Keratinocyte (primary cell): ENCODE results near the gene PDK2. TPM values are rescaled to one million over a fixed set of nuclear protein-coding genes. Genes with fewer than 3 reads are reported as not detected.

Experiments used
- DNase-seq: peaks from one replicate; pipeline ENCODE4 v3.0.0-alpha.2; 2011; ENCODE audit warnings: low read depth, missing footprints, low spot score
- FAIRE-seq: peaks from 2 replicates; lab custom pipeline; 2011; peaks lifted over from hg19 to GRCh38; lab: Jason Lieb, UNC
- H2AFZ ChIP-seq: 2 replicates; pipeline ENCODE4 v1.6.0; 2012; ENCODE audit warnings: low read length, control low read depth, inconsistent platforms; ENCODE audit not compliant: control insufficient read depth
- H3K27ac ChIP-seq: 2 replicates; pipeline ENCODE4 v1.5.1; 2011; ENCODE audit warnings: low read length; ENCODE audit not compliant: control insufficient read depth, insufficient read depth
- H3K27me3 ChIP-seq: 3 replicates; pipeline ENCODE4 v1.6.0; 2011; ENCODE audit warnings: low read length; ENCODE audit not compliant: control insufficient read depth, insufficient read depth; ENCODE audit errors: extremely low read depth
- H3K36me3 ChIP-seq, 2 experiments: 2 replicates in 1 of 2; 3 replicates in 1 of 2; pipeline ENCODE4 v1.5.1; 2011; ENCODE audit warnings: low read length in 2 of 2, mild to moderate bottlenecking in 1 of 2; ENCODE audit not compliant: control insufficient read depth in 2 of 2, insufficient read depth in 2 of 2; ENCODE audit errors: extremely low read depth in 1 of 2
- H3K4me1 ChIP-seq: 3 replicates; pipeline ENCODE4 v1.5.1; 2011; ENCODE audit warnings: low read length; ENCODE audit not compliant: control insufficient read depth, insufficient read depth; ENCODE audit errors: extremely low read depth
- H3K4me2 ChIP-seq: 3 replicates; pipeline ENCODE4 v1.6.0; 2011; ENCODE audit warnings: low read depth, low read length; ENCODE audit not compliant: control insufficient read depth, insufficient read depth; ENCODE audit errors: extremely low read depth
- H3K4me3 ChIP-seq, 3 experiments: fragments of 200-600 bp in 1 of 3; sonication (generic) in 1 of 3; 2 replicates in 2 of 3; 3 replicates in 1 of 3; pipeline ENCODE4 v1.5.1; 2011 to 2016; ENCODE audit warnings: low read length in 3 of 3, mild to moderate bottlenecking in 3 of 3, control low read depth in 2 of 3, inconsistent platforms in 1 of 3, low read depth in 1 of 3, mixed read lengths in 1 of 3, mixed run types in 1 of 3, moderate library complexity in 1 of 3; ENCODE audit not compliant: control insufficient read depth in 2 of 3, insufficient read depth in 2 of 3; ENCODE audit errors: extremely low read depth in 1 of 3
- H3K79me2 ChIP-seq: 2 replicates; pipeline ENCODE4 v1.6.0; 2012; ENCODE audit warnings: low read length; ENCODE audit not compliant: control insufficient read depth, insufficient read depth
- H3K9ac ChIP-seq: 3 replicates; pipeline ENCODE4 v1.6.0; 2011; ENCODE audit warnings: low read length; ENCODE audit not compliant: control insufficient read depth, insufficient read depth; ENCODE audit errors: extremely low read depth
- H3K9me1 ChIP-seq: 3 replicates; pipeline ENCODE4 v1.6.0; 2011; ENCODE audit warnings: low read length; ENCODE audit not compliant: control insufficient read depth, insufficient read depth; ENCODE audit errors: extremely low read depth
- H3K9me3 ChIP-seq: 2 replicates; pipeline ENCODE4 v1.5.1; 2012; ENCODE audit warnings: low read depth, low read length; ENCODE audit not compliant: control insufficient read depth
- H4K20me1 ChIP-seq: 3 replicates; pipeline ENCODE4 v1.6.0; 2011; ENCODE audit warnings: low read length; ENCODE audit not compliant: control insufficient read depth, insufficient read depth; ENCODE audit errors: extremely low read depth
- EZH2 ChIP-seq: IDR thresholded peaks from one replicate; pipeline ENCODE4 v1.6.1; 2012; ENCODE audit warnings: inconsistent platforms, mild to moderate bottlenecking, low read length, moderate library complexity
- dilution Hi-C: fragments of 300-500 bp; cut with MboI; formaldehyde crosslinking; loops from one replicate; pipeline ENCODE4 v1.7.0; 2020; ENCODE audit warnings: low sequenced_read_pairs; ENCODE audit not compliant: extremely low pct_ligation_motif_present
- polyA plus RNA-seq, 5 experiments: library from polyadenylated mRNA; depleted of rRNA in 3 of 5; stranded (reverse) in 3 of 5; stranded (forward) in 1 of 5; unstranded in 1 of 5; fragments of >200 nt; gene quantifications; 1 replicate in 1 of 5; 2 replicates in 3 of 5; 3 replicates in 1 of 5; pipeline versions ENCODE4 v1.2.1 to v1.2.3, GENCODE V29; 2011 to 2012; ENCODE audit warnings: missing spikeins in 2 of 5, low read depth in 1 of 5, low replicate concordance in 1 of 5
- TF ChIP-seq, protein P1 (sequence below), 3 experiments: IDR thresholded peaks in 1 of 3; conservative IDR thresholded peaks in 1 of 3; optimal IDR thresholded peaks in 1 of 3; 2 replicates in 2 of 3; 3 replicates in 1 of 3; pipeline versions ENCODE3 to v1.5.1; 2011; ENCODE audit warnings: low read length in 3 of 3, mild to moderate bottlenecking in 3 of 3, moderate library complexity in 2 of 3, control low read depth in 1 of 3, inconsistent platforms in 1 of 3; ENCODE audit not compliant: insufficient read depth in 2 of 3; ENCODE audit errors: extremely low read depth in 1 of 3

PDK2 gene
- polyA plus RNA-seq, 1 donor (not counting 4 experiments of a cell fraction or from before 2014, with no cell fraction given), result 7.5 TPM

DNA sequence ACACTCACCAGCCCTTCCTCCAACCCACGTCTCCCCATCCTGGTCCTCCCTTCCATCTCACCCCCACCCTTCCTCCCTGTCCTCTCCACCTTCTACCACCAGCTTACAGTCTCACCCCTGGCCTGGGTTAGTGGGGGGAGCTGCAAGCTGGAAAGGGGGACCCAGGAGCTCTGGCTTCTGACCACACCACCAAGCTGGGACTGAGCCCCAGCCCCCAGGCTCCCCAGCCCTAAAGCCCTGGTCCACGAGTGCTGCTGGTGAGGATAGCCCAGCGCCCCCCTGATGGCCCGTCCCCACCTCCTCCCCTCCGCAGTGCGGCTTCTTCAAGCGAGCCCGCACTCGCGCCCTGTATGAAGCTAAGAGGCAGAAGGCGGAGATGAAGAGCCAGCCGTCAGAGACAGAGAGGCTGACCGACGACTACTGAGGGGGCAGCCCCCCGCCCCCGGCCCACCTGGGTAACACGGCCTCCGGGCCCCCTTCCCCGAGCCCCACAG lies 7.2 kb upstream of the PDK2 start:
- Histone ChIP-seq H3K27me3 (no peaks in the 10 kb centered on the region), H3K36me3 (peaks cover 38 to 49% of the 10 kb centered on the region in 2 experiments), H4K20me1 (peaks cover 61% of the 10 kb centered on the region), H3K79me2 (no peaks in the 10 kb centered on the region), H3K4me2 (no peak overlapping the region), H3K9ac (no peak overlapping the region), H2AFZ (no peak overlapping the region), H3K9me3 (no peaks in the 10 kb centered on the region), H3K4me1 (no peaks in the 10 kb centered on the region), H3K27ac (no peak overlapping the region), H3K4me3 (no peak overlapping the region), H3K9me1 (no peaks in the 10 kb centered on the region)
- TF ChIP-seq EZH2, result no peak
- TF ChIP-seq, protein P1, sequence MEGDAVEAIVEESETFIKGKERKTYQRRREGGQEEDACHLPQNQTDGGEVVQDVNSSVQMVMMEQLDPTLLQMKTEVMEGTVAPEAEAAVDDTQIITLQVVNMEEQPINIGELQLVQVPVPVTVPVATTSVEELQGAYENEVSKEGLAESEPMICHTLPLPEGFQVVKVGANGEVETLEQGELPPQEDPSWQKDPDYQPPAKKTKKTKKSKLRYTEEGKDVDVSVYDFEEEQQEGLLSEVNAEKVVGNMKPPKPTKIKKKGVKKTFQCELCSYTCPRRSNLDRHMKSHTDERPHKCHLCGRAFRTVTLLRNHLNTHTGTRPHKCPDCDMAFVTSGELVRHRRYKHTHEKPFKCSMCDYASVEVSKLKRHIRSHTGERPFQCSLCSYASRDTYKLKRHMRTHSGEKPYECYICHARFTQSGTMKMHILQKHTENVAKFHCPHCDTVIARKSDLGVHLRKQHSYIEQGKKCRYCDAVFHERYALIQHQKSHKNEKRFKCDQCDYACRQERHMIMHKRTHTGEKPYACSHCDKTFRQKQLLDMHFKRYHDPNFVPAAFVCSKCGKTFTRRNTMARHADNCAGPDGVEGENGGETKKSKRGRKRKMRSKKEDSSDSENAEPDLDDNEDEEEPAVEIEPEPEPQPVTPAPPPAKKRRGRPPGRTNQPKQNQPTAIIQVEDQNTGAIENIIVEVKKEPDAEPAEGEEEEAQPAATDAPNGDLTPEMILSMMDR (optimal IDR thresholded peaks at IDR 0.05 in 1 of 3, IDR thresholded peaks at IDR 0.05 in 1 of 3, conservative IDR thresholded peaks at IDR 0.05 in 1 of 3; ENCODE audit: extremely low read depth in 1 of 3, insufficient read depth in 2 of 3, low read length in 3 of 3), result no peak
- dilution Hi-C loops, result no loop called here
- FAIRE-seq, result no peak
- no peak for DNase-seq

DNA sequence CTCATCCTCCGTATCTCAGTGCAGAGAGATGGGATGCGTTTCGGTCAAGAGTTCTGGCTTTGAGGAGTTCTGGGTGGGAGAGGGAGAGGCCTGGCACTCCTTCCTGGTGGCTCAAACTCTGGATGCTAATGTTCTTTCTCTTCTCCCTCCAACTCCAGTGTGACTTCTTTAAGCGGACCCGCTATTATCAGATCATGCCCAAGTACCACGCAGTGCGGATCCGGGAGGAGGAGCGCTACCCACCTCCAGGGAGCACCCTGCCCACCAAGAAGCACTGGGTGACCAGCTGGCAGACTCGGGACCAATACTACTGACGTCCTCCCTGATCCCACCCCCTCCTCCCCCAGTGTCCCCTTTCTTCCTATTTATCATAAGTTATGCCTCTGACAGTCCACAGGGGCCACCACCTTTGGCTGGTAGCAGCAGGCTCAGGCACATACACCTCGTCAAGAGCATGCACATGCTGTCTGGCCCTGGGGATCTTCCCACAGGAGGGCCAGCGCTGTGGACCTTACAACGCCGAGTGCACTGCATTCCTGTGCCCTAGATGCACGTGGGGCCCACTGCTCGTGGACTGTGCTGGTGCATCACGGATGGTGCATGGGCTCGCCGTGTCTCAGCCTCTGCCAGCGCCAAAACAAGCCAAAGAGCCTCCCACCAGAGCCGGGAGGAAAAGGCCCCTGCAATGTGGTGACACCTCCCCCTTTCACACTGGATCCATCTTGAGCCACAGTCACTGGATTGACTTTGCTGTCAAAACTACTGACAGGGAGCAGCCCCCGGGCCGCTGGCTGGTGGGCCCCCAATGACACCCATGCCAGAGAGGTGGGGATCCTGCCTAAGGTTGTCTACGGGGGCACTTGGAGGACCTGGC lies 6.0 kb upstream of the PDK2 start:
- dilution Hi-C loops, result no loop called here
- FAIRE-seq, result no peak
- H3K9me1 ChIP-seq, result peaks cover 3% of the 10 kb centered on the region

More for the DNA sequence above, 6.0 kb upstream of the PDK2 start:
- Histone ChIP-seq H2AFZ (no peak overlapping the region), H4K20me1 (peaks cover 70% of the 10 kb centered on the region), H3K27ac (no peak overlapping the region), H3K36me3 (peaks cover 38 to 49% of the 10 kb centered on the region in 2 experiments), H3K27me3 (no peaks in the 10 kb centered on the region), H3K4me3 (no peak overlapping the region), H3K79me2 (no peaks in the 10 kb centered on the region), H3K9me3 (no peaks in the 10 kb centered on the region), H3K4me1 (peaks cover 5% of the 10 kb centered on the region), H3K4me2 (no peak overlapping the region), H3K9ac (no peak overlapping the region)
- TF ChIP-seq, protein P1 (optimal IDR thresholded peaks at IDR 0.05 in 1 of 3, IDR thresholded peaks at IDR 0.05 in 1 of 3, conservative IDR thresholded peaks at IDR 0.05 in 1 of 3; ENCODE audit: extremely low read depth in 1 of 3, insufficient read depth in 2 of 3, low read length in 3 of 3), result no peak
- no peak for TF ChIP-seq EZH2
- DNase-seq, result no peak
